GM04504 (cell line): ENCODE data around the gene LANCL1.
"Not testable (repeated sequence)": the region's sequence is repeated elsewhere in the genome, so short reads cannot be mapped to it uniquely, and the experiment has no call there.

Experiments
- DNase-seq: peaks from one replicate; pipeline ENCODE4 v3.0.0-alpha.2; 2012; ENCODE audit warnings: low read depth

Gene LANCL1

GRCh38 chr2:210459407-210459806 is 17.2 kb downstream of the LANCL1 start:
- no peak for DNase-seq

- DNase-seq, result no peak
These were observed 18.2 kb downstream of the LANCL1 start for GRCh38 chr2:210458395-210458794.

GRCh38 chr2:210456571-210456970 is 20.0 kb downstream of the LANCL1 start:
- no peak for DNase-seq

GRCh38 chr2:210454336-210454735 is 22.2 kb downstream of the LANCL1 start:
- no peak for DNase-seq

GRCh38 chr2:210452194-210452593 is 24.4 kb downstream of the LANCL1 start:
- no peak for DNase-seq

- not testable (repeated sequence) for DNase-seq
These were observed 25.6 kb downstream of the LANCL1 start for GRCh38 chr2:210450942-210451341.

- DNase-seq, result no peak
These were observed 30.8 kb downstream of the LANCL1 start for GRCh38 chr2:210445732-210446131.

GRCh38 chr2:210445116-210445707 is 31.3 kb downstream of the LANCL1 start:
- DNase-seq, result no peak

- no peak for DNase-seq
These were observed 33.0 kb downstream of the LANCL1 start for GRCh38 chr2:210443527-210443926.

- DNase-seq, result no peak
These were observed 33.7 kb downstream of the LANCL1 start for GRCh38 chr2:210442878-210443277.

GRCh38 chr2:210442457-210442856 is 34.1 kb downstream of the LANCL1 start:
- no peak for DNase-seq

GRCh38 chr2:210440206-210440605 is 36.4 kb downstream of the LANCL1 start:
- DNase-seq, result no peak

GRCh38 chr2:210435439-210435838 is 41.1 kb downstream of the LANCL1 start:
- no peak for DNase-seq

- no peak for DNase-seq
These were observed 43.9 kb downstream of the LANCL1 start for GRCh38 chr2:210432633-210433032.

- no peak for DNase-seq
These were observed 47.0 kb downstream of the LANCL1 start for GRCh38 chr2:210429403-210430137.

- DNase-seq, result no peak
These were observed 48.0 kb downstream of the LANCL1 start for GRCh38 chr2:210428393-210429179.

- not testable (repeated sequence) for DNase-seq
These were observed 49.2 kb downstream of the LANCL1 start for GRCh38 chr2:210427309-210427708.

- DNase-seq, result no peak
These were observed 54.2 kb downstream of the LANCL1 start for GRCh38 chr2:210422366-210422765.

- DNase-seq, result no peak
These were observed 54.6 kb downstream of the LANCL1 start for GRCh38 chr2:210421916-210422315.

GRCh38 chr2:210412660-210413059 is 63.9 kb downstream of the LANCL1 start:
- no peak for DNase-seq

- DNase-seq, result no peak
These were observed 66.0 kb downstream of the LANCL1 start for GRCh38 chr2:210410542-210410941.

GRCh38 chr2:210399440-210400041 is 77.0 kb downstream of the LANCL1 start:
- no peak for DNase-seq

- DNase-seq, result no peak
These were observed 84.1 kb downstream of the LANCL1 start for GRCh38 chr2:210392469-210392881.
